Measurements from ENCODE around the gene CPM.
"Not testable (repeated sequence)": the region's sequence is repeated elsewhere in the genome, so short reads cannot be mapped to it uniquely, and the experiment has no call there.

CPM gene

DNA sequence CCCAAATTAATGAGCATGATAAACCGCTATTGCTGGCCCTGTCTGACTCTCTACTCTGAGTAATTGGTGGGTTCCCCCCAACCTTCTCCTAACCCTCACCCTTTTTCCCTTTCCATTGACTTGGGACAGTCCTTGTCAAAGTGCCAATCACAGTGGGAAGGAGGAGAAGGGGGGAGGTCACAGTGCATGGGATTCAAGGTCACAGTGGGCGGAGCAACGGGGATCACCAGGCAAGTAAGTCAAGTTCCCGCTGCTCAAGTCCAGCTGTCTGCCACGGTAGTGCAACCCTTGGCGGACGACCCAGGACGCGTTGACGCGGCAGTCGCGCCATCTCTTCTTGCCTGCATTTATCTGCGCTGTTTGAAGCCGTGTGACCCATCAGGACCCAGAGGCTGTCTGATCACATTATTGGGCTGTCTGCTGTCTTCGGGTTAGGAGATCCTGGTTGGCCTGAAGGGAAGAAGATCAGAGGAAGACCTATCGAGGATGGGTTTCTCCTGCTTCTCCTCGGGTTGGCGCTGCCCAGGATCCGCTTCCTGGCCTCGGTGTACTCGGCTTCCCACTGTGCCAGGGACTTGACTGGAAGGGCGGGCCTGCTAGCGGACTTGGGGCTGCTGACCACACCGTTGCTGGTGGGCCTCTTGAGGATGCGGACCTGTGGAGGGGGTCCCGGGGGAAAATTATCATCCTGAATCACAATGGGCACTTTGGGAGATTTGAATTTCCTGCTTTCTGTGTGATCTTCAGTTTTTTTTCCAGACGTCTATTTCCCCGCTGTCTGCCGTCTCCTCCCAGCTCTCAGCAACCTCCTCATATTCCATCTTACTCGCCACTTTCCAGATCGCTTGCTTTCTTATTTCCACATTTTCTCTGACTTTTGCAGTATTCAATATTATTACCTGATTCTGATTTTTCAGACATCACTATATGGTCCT is 128.0 kb downstream of the CPM start:
- no peak for DNase-seq

DNA sequence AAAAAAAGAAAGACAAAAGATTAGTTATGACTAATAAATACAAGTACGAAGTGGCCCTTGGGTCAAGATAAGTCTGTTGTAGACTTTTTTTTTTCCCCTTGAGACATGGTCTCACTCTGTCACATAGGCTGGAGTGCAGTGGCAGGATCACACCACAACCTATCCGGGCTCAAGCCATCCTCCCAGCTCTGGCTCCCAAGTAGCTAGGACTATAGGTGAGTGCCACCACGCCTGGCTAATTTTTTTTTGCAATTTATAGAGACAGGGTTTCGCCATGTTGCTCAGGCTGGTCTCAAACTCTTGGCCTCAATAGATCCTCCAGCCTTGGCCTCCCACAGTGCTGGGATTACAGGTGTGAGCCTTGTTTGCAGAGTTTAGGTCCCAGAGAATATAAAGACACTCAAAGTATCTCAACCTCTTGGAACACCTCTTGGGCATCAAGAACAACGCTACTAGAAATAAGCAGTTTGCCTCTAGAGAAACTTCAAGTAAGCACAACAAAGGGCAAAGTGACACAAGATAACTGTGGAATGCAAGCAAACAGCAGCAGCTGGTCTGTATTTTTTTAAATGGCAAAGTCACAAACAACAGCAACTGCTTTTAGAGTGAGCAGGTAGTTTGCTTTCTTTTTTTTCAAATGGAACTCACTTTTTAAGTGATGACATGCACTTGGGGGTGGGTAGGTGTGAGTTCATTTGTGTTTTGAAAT is 128.9 kb downstream of the CPM start:
- DNase-seq = no peak

DNA sequence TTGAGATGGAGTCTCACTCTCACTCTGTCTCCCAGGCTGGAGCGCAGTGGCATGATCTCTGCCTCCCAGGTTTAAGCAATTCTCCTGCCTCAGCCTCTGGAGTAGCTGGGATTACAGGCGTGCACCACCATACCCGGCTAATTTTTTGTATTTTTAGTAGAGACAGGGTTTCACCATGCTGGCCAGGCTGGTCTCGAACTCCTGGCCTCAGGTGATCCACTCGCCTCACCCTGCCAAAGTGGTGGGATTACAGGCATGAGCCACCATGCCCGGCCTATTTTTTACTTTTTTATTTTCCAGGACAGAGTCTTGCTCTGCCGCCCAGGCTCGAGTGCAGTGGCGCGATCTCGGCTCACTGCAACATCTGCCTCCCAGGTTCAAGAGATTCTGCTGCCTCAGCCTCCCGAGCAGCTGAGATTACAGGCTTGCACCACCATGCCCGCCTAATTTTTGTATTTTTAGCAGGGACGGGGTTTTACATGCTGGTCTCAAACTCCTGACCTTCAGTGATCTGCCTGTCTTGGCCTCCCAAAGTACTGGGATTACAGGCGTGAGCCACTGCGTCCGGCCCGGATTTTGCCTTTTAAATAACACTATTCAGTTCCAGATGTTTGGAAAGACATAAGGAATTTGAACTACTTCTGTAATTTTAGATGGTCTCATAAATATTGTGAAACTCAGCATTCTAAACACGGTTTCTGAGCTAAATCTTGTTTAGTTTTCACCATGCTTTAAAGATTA is 129.9 kb downstream of the CPM start:
- not testable (repeated sequence) for DNase-seq

DNA sequence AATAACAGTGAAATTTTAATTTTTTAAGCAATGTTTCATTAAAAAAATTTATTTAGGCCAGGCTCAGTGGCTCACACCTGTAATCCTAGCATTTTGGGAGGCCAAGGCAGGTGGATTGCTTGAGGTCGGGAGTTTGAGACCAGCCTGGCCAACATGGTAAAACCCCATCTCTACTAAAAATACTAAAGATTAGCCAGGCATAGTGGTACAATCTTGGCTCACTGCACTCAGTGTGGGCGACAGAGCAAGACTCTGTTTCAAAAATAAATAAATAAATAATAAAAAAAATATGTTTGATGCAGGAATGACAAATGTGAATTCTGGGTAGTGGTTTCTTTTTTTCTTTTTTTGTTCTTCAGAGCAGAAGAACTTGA is 130.6 kb downstream of the CPM start:
- DNase-seq = not testable (repeated sequence)
